ENCODE data around the gene PLCL2.

DNA sequence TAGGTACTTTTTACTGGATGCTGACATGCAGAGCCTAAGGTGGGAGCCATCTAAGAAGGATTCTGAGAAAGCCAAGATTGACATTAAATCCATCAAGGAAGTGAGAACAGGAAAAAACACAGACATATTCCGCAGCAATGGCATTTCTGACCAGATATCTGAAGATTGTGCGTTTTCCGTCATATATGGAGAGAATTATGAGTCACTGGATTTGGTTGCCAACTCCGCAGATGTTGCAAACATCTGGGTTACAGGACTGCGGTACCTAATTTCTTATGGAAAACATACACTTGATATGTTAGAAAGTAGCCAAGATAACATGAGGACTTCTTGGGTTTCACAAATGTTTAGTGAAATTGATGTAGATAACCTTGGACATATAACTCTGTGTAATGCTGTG is 125.1 kb downstream of the PLCL2 start:
- TF ChIP-seq CTCF (IDR thresholded peaks at IDR 0.05) (no peak), POLR2AphosphoS5 (IDR thresholded peaks at IDR 0.05; ENCODE audit: insufficient read depth in 1 of 2, low read depth in 1 of 2) (no peak)

All from vagina (tissue), 2 donors.